Measurements from ENCODE around the gene CELSR1.

- no peak for TF ChIP-seq CTCF (IDR thresholded peaks at IDR 0.05)
- TF ChIP-seq POLR2AphosphoS5 (IDR thresholded peaks at IDR 0.05; ENCODE audit: low read depth, low read length): no peak
These were observed 74.6 kb downstream of the CELSR1 start for GRCh38 chr22:46462726-46463371.
